Central memory CD8-positive, alpha-beta T cell (primary cell): ENCODE results near the gene HYAL3.

Experiments used
- ATAC-seq: fragments of 150-1000 bp; cut with Tn5 transposase; replicated peaks from 2 replicates; pipeline ENCODE4 v1.10.0; 2022; ENCODE audit warnings: mild to moderate bottlenecking, moderate FRiP score, moderate number of reproducible peaks; ENCODE audit not compliant: poor library complexity, severe bottlenecking; ENCODE audit errors: extremely low read depth
- DNase-seq, 2 donors: peaks; one replicate each; pipeline ENCODE4 v3.0.0; 2021; ENCODE audit warnings: low spot score in 2 of 2
- H3K27ac Mint-ChIP-seq: one replicate; pipeline ENCODE4 v1.8.0; 2022; ENCODE audit warnings: low read depth, mild to moderate bottlenecking, moderate library complexity, mixed read lengths
- H3K27me3 Mint-ChIP-seq: one replicate; pipeline ENCODE4 v1.8.0; 2022; ENCODE audit warnings: mixed read lengths
- H3K36me3 Mint-ChIP-seq: one replicate; pipeline ENCODE4 v1.8.0; 2022; ENCODE audit warnings: mild to moderate bottlenecking, moderate library complexity, mixed read lengths; ENCODE audit not compliant: insufficient read depth
- H3K4me1 Mint-ChIP-seq: one replicate; pipeline ENCODE4 v1.8.0; 2022; ENCODE audit warnings: mixed read lengths
- H3K4me3 Mint-ChIP-seq: one replicate; pipeline ENCODE4 v1.8.0; 2022; ENCODE audit warnings: mild to moderate bottlenecking, moderate library complexity, mixed read lengths
- H3K9me3 Mint-ChIP-seq: one replicate; pipeline ENCODE4 v1.8.0; 2022; ENCODE audit warnings: mixed read lengths

The HYAL3 gene

DNA sequence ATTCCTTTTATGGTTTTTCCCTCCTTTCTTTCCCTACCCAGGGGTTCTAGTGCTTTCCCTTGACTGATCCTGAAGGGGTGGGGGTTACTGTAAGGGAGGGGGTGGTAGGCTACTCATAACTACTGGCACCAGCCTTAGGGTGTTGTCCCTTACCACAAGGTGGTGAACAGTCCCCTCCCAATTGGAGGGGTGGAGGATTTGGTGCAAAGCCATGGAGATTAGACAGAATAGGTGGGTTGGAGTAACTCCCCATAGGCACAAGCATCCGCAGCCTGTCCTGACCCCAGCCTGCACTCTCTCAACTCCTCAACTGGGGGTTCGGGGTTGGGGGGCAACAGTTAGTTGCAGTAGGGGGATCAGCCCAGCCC is 25.9 kb upstream of the HYAL3 start:
- peaks cover 13% of the 10 kb centered on the region for H3K36me3 Mint-ChIP-seq
- peak overlapping the region; percentile 29 for H3K27ac Mint-ChIP-seq
- ATAC-seq (no peak), DNase-seq (no peak)
- no peaks in the 10 kb centered on the region for H3K9me3 Mint-ChIP-seq
- H3K4me1 Mint-ChIP-seq, result peaks cover 46% of the 10 kb centered on the region
- H3K27me3 Mint-ChIP-seq, result no peaks in the 10 kb centered on the region
- no peak overlapping the region for H3K4me3 Mint-ChIP-seq

DNA sequence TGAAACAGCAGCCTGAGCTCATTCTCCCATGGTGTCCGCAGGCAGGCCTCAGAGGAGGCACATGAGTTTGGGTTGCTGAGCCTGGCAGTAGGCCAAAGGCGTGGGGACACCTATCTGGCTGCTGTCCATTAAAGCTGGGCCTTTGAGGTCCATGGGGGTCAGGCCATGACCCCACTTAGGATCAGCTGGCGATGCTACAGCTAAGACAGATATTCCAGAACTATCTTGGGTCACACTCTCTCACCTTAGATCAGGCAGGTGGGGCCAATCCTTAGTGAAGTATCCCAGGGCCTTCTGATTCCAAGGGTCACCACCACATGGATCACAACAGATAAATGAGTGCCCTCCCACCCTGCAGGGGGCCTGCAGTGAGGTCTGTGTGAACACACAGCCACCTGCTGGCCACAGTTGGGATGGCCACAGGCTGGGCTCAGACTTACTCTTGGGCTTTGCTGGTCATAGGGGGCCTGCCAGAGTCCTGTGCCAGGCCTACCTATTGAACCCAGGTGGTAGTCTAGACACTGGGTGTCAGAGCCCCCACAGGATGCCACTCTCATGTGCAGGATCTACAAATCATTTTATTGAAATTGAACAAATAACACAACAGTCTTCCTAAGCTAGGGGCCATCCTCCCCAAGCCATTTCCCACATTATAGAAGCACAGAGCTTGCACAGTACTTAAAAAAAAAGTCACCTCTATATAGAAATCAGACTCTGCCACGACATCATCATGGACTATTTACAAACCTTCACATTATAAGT is 25.3 kb upstream of the HYAL3 start:
- H3K27ac Mint-ChIP-seq, result peak overlapping the region; percentile 29
- no peaks in the 10 kb centered on the region for H3K27me3 Mint-ChIP-seq
- peaks cover 10% of the 10 kb centered on the region for H3K36me3 Mint-ChIP-seq
- ATAC-seq, result no peak
- H3K4me3 Mint-ChIP-seq, result no peak overlapping the region
- DNase-seq, result peak in 1 of 2 donors; percentile 57
- no peaks in the 10 kb centered on the region for H3K9me3 Mint-ChIP-seq
- H3K4me1 Mint-ChIP-seq, result peaks cover 50% of the 10 kb centered on the region

DNA sequence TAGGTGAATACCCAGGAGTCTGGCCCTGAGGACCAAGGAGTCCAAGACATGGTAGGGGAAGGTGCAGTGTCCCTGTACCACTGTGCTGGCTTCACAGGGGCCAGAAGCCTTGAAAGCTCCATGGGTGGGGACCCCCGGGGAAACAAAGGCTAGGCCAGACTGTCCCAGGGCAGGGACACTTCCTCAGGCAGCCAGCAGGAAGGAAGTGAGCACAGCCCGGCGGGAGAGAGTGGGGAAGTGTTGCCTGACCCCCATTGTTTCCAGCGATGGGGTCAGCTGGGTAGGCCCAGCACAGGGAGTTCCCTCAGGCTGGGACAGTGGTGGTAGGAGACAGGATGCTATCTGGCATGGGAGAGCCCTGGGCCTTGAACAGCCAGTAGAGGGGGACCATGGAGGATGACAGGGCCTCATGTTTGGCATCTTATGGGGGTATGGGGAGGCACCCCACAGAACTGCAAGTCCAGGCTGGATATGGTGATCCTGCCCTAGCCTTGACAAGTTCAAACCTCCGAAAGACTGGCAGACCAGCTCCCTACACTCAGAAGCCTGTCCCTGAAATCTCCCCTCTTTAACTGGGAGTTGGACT is 24.5 kb upstream of the HYAL3 start:
- H3K4me1 Mint-ChIP-seq, result peaks cover 54% of the 10 kb centered on the region
- no peaks in the 10 kb centered on the region for H3K9me3 Mint-ChIP-seq
- H3K27me3 Mint-ChIP-seq, result no peaks in the 10 kb centered on the region
- peaks cover 7% of the 10 kb centered on the region for H3K36me3 Mint-ChIP-seq
- no peak overlapping the region for H3K4me3 Mint-ChIP-seq
- DNase-seq, result no peak
- no peak for ATAC-seq
- no peak overlapping the region for H3K27ac Mint-ChIP-seq

DNA sequence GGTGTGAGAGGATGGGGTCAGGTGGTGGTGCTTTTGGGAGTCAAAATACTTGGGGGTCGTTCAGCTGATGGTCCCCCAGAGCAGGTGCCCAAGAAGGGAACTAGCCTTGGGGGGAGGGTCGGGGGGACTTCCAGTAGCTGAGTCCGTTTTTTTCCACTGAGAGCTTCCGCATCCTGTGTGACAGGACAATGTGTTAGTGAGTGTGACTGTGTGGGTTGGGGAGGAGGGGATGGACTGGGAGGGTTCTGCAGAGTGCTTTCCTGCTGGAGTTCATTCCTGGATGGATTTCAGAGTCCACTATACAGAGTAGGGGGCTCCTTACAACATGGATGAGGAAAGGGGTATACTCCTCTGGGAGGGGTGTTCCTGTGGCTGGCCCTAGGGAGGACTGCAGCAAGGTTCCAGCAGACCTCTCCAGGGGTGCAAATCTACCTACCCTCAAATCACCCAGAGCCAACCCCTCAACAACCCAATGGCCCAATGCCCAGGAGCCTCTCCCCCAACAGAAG is 23.9 kb upstream of the HYAL3 start:
- Mint-ChIP-seq H3K27ac (no peak overlapping the region), H3K9me3 (no peaks in the 10 kb centered on the region), H3K4me1 (peaks cover 57% of the 10 kb centered on the region), H3K4me3 (no peak overlapping the region), H3K36me3 (peaks cover 5% of the 10 kb centered on the region), H3K27me3 (no peaks in the 10 kb centered on the region)
- DNase-seq (no peak), ATAC-seq (no peak)

DNA sequence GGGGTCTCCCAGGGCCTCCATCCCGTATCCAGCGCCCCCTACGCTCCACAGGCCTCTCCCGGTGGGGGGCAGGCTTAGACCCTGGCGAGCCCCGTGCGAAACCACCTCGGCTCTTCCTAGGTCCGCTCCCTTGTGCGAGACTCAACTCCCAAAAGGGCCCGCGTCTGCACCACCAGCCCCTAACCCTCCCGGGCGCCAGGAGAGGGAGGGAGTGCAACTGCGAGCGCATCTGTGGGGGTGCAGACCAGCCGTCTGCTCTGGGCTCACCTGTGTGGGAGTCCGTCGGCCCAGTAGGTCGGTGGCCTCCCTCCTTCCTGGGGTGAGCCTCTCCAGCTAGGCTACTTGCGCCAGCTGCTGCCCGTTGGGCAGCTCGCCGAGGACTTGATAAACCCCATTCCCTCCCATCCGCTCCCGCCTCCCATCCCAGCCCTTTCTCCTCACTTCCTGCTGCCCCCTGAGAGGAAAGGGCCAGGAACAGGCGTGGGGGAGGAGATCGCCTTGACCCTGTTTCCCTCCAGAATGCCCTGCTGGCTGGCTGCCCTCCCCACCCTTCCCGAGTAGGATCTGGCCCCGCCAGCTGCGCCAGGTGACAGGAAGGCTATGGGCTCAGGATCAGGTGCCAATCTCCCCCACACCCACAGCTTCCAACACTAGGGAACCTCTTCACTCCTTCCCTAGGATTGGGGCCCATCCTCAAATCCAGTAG is 23.3 kb upstream of the HYAL3 start, which contains the start of gene HYAL2:
Gene HYAL2, minus strand, starts transcription at position 360 of the 706 bp plus-strand sequence. CDS start 2,256 bp downstream, outside the sequence.
- Mint-ChIP-seq H3K4me3 (peak within 1 kb of the TSS; percentile 85), H3K9me3 (no peaks in the 10 kb centered on the region), H3K36me3 (peaks cover 3% of the 10 kb centered on the region), H3K27me3 (no peaks in the 10 kb centered on the region), H3K4me1 (peaks cover 55% of the 10 kb centered on the region), H3K27ac (peak within 1 kb of the TSS; percentile 83)
- DNase-seq (no peak), ATAC-seq (no peak)

DNA sequence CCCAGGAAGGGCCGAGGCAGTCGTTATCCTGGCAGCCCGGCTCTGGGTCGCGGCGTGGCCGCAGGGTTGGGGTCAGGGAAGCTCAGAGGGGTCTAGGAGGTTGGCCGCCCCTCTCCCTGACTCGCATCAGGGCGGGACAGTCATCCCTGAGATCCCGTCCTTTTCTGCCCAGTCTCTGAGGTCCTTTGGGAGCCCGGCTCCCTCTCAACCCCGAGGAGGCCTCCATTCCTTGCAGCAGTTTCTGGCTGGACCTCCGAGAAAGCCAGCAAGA is 22.8 kb upstream of the HYAL3 start:
- peaks cover 52% of the 10 kb centered on the region for H3K4me1 Mint-ChIP-seq
- H3K27ac Mint-ChIP-seq, result peak overlapping the region; percentile 83
- H3K36me3 Mint-ChIP-seq, result peaks cover 3% of the 10 kb centered on the region

DNA sequence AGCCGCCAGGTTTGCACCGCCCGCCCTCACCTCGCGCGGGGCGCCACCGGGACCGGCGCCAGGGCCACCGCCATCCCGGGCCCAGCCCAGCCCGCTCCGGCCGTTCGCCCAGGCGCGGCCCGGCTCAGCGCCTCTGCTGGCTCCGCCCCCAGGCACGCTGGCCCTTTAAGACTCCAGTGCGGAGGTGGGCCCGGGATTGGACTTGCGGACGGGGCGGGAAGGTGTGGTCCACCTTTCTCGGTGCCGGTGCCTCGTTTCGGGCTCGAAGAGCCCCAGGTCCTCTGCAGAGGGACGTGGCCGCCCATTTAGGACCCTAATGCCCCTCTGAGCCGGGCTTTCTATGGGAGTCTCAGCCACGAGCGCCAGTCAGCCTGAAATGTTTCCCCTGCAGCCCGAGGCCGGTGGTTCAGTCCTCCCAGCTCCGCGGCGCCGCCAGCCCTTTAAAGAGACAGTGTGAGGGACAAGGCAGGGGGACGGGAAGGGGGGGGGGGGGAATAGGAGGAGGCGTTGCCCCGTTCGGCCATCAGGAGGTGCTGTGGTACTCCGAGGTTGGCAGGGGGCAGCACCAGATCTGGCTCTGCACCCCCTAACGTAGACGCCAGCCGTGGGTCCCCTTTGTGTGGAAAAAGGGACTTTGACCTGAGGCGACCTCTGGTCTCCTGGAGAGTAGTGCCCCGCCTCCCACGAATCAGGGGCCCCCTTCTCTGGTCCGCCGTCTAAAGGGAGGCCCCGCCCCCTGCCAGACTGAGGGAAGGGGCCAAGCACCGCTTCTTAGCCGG is 22.3 kb upstream of the HYAL3 start:
- ATAC-seq (peak; percentile 63), DNase-seq (peak; percentile 66)
- Mint-ChIP-seq H3K27me3 (no peaks in the 10 kb centered on the region), H3K9me3 (no peaks in the 10 kb centered on the region), H3K4me1 (peaks cover 52% of the 10 kb centered on the region), H3K36me3 (peaks cover 3% of the 10 kb centered on the region), H3K4me3 (peak overlapping the region; percentile 85), H3K27ac (peak overlapping the region; percentile 83)

More for the DNA sequence above, 22.8 kb upstream of the HYAL3 start:
- ATAC-seq (no peak), DNase-seq (no peak)
- Mint-ChIP-seq H3K4me3 (peak overlapping the region; percentile 85), H3K27me3 (no peaks in the 10 kb centered on the region), H3K9me3 (no peaks in the 10 kb centered on the region)

DNA sequence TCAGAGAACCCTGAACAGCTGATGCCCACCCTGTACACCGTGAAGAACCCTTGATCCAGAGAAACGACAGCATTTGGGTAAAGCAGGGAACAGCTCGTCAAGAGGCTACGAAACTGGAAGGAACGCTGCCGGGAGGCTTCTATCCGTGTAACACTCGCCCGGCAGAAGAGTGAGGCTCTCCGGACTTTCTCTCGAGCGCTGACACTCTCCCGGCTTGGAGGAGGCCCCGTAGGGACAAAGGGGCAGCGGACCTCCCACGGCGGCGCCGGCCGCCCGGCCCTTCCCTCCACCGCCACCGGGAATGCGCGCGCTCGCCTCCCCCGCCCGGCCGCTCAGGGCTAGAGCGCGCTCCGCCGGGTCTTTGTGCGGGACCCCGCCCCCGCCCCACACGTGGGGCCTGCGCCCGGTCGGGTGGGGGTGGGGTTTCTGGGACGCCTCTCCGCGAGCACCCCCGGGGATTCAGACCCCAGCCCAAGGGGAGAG is 21.7 kb upstream of the HYAL3 start:
- ATAC-seq (peak; percentile 18), DNase-seq (no peak)
- Mint-ChIP-seq H3K4me1 (peaks cover 52% of the 10 kb centered on the region), H3K9me3 (no peaks in the 10 kb centered on the region), H3K27me3 (no peaks in the 10 kb centered on the region), H3K4me3 (peak overlapping the region; percentile 85), H3K36me3 (peaks cover 5% of the 10 kb centered on the region), H3K27ac (peak overlapping the region; percentile 83)

DNA sequence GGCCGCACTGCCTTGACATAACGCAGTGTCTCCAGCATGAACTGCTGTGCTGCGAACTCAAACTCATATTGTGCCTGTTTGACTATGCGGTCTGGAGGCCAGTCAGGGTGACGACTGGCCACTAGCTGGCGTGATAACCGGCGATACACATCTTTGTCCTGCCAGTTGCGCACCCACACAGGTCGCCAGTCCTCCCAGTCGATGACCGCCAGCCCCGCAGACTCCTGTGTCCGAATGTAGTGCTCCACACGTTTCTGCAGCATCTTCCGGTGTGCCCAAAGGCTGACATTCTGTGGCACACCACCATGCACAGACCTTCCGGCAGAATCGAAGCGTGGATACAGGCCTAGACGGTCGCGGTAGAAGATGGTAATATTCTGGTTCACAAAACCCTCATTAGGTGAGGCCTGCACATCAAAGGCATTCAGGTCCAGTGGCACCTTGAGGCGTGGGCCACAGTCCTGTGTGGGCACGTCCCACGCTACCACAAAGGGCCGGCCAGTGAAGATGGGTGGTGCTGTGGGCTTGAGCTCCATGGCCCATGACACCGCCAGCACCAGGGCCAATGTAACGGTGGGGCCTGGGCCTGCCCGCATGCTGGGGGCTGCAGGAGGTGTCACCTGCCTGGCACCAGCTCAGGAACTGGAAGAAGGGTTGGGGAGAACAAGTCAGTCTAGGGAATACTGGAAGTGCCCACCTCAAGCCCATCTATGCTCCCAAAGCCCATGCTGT is 20.9 kb upstream of the HYAL3 start:
- H3K9me3 Mint-ChIP-seq, result no peaks in the 10 kb centered on the region
- H3K4me3 Mint-ChIP-seq, result peak overlapping the region; percentile 85
- DNase-seq, result no peak
- peak overlapping the region; percentile 83 for H3K27ac Mint-ChIP-seq
- H3K27me3 Mint-ChIP-seq, result no peaks in the 10 kb centered on the region
- no peak for ATAC-seq
- H3K4me1 Mint-ChIP-seq, result peaks cover 56% of the 10 kb centered on the region
- peaks cover 5% of the 10 kb centered on the region for H3K36me3 Mint-ChIP-seq

DNA sequence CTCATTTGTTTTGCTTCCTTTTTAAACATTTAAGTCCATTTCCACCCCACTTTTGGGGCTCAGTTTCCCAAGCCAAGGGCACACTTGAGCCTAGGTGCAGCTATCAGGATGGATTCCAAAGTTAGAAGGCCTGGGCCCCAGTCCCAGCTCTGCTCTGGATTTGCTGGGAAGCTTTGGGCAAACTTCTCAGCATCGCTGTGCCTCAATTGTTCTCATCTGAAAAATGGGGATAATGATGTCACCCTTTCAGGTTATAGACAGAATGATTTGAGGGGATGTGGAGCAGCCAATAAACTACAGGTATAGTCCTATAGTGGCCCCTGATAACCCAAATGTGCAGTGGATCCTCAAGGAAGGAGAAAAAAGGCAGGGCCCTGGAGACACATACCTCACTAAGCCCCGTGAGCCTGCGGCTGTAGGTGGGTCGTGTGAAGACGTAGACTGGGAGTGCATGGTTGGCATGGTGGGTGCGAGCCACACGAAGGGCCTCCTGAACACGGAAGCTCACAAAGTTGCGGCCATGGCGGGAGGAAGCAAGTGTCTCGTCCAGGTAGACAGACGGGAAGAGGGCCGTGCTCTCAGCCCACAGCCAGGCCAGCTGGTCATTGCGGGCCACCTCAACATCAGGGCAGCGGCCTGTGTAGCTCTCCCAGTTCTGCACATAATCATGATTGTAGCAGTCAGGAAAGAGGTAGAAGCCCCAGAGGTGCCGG is 20.1 kb upstream of the HYAL3 start:
- no peaks in the 10 kb centered on the region for H3K9me3 Mint-ChIP-seq
- peaks cover 50% of the 10 kb centered on the region for H3K4me1 Mint-ChIP-seq
- no peak overlapping the region for H3K27ac Mint-ChIP-seq
- no peak for DNase-seq
- no peak for ATAC-seq
- no peaks in the 10 kb centered on the region for H3K27me3 Mint-ChIP-seq
- peak overlapping the region; percentile 50 for H3K4me3 Mint-ChIP-seq
- peaks cover 3% of the 10 kb centered on the region for H3K36me3 Mint-ChIP-seq

DNA sequence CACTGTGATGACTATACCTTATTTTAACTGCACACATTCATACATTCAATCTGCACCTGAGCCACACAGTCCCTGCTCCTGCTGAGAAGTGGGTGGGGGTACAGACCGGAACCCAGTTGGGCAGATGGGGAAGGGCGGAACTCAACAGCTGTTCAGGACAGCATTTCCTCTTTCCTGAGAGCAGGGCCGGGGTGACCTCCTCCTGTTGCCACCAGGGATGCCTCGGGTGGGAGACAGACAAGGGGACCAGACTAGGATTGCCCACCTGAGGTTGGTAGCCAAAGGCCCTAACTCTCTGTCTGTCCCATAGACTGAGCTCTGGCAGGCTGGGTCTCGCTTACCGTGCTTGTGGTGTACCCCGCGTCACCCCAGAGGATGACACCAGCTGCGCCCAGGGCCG is 19.4 kb upstream of the HYAL3 start:
- Mint-ChIP-seq H3K36me3 (peaks cover 3% of the 10 kb centered on the region), H3K27me3 (no peaks in the 10 kb centered on the region), H3K4me3 (peak overlapping the region; percentile 20), H3K27ac (no peak overlapping the region), H3K9me3 (no peaks in the 10 kb centered on the region), H3K4me1 (peaks cover 45% of the 10 kb centered on the region)
- DNase-seq, result no peak
- no peak for ATAC-seq
